SK-N-SH (cell line): ENCODE results near the gene CCDC32. TPM values are rescaled to one million over a fixed set of nuclear protein-coding genes. Genes with fewer than 3 reads are reported as not detected.

Experiments used
- CTCF ChIA-PET: fragments of 300-600, 350-600 bp; formaldehyde crosslinking; extraction: SDS; loops from one replicate; lab custom pipeline; 2021; lab: Yijun Ruan, JAX
- POLR2A ChIA-PET: fragments of 350-600 bp; sonication (Branson Sonifier 250); formaldehyde crosslinking; extraction: SDS; loops from one replicate; lab custom pipeline; 2020; ENCODE audit warnings: antibody characterized with exemption, inconsistent platforms; lab: Yijun Ruan, JAX
- DNase-seq: peaks from one replicate; pipeline ENCODE4 v3.0.0; 2012
- H2AFZ ChIP-seq: fragments of 200-600 bp; sonication (generic); 2 replicates; pipeline ENCODE4 v1.8.1; 2016; ENCODE audit warnings: antibody characterized with exemption, mild to moderate bottlenecking, low read depth
- H3F3A ChIP-seq: fragments of 200-600 bp; sonication (generic); replicated peaks from 2 replicates; pipeline ENCODE3; 2016; ENCODE audit warnings: antibody characterized with exemption, mild to moderate bottlenecking; ENCODE audit not compliant: insufficient read depth
- H3K27ac ChIP-seq, 2 experiments: fragments of 200-500 bp in 1 of 2; fragments of 200-600 bp in 1 of 2; sonication (Bioruptor generic) in 1 of 2; sonication (generic), shearing (Covaris generic) in 1 of 2; 2 replicates each; pipeline versions ENCODE4 v1.5.1 to v1.6.1; 2014 to 2016; ENCODE audit warnings: low read depth in 2 of 2, inconsistent platforms in 1 of 2, low read length in 1 of 2, mild to moderate bottlenecking in 1 of 2, mixed read lengths in 1 of 2
- H3K27me3 ChIP-seq: fragments of 200-600 bp; sonication (generic), shearing (Covaris generic); 2 replicates; pipeline ENCODE4 v1.6.1; 2016; ENCODE audit warnings: mixed run types; ENCODE audit not compliant: insufficient read depth
- H3K36me3 ChIP-seq, 2 experiments: fragments of 200-500 bp in 1 of 2; fragments of 200-600 bp in 1 of 2; sonication (Bioruptor generic) in 1 of 2; sonication (generic) in 1 of 2; replicated peaks in 1 of 2; 2 replicates each; pipeline versions ENCODE3 to v1.5.1; 2014 to 2016; ENCODE audit warnings: low read length in 1 of 2, mild to moderate bottlenecking in 1 of 2; ENCODE audit not compliant: insufficient read depth in 2 of 2, control insufficient read depth in 1 of 2
- H3K4me1 ChIP-seq, 2 experiments: fragments of 200-500 bp in 1 of 2; fragments of 200-600 bp in 1 of 2; sonication (Bioruptor generic) in 1 of 2; sonication (generic), shearing (Covaris generic) in 1 of 2; 2 replicates each; pipeline versions ENCODE4 v1.5.1 to v1.6.1; 2014 to 2016; ENCODE audit warnings: low read depth in 1 of 2, low read length in 1 of 2, mixed run types in 1 of 2; ENCODE audit not compliant: insufficient read depth in 2 of 2, control insufficient read depth in 1 of 2
- H3K4me2 ChIP-seq: fragments of 200-600 bp; sonication (generic), shearing (Covaris generic); 2 replicates; pipeline ENCODE4 v1.6.1; 2017; ENCODE audit warnings: mixed run types
- H3K4me3 ChIP-seq, 2 experiments: fragments of 200-500 bp in 1 of 2; fragments of 200-600 bp in 1 of 2; sonication (Bioruptor generic) in 1 of 2; sonication (generic), shearing (Covaris generic) in 1 of 2; 2 replicates each; pipeline versions ENCODE4 v1.5.1 to v1.8.1; 2014 to 2016; ENCODE audit warnings: low read depth in 2 of 2, inconsistent platforms in 1 of 2, low read length in 1 of 2, mild to moderate bottlenecking in 1 of 2, mixed read lengths in 1 of 2, moderate library complexity in 1 of 2
- H3K79me2 ChIP-seq: fragments of 200-600 bp; sonication (generic); 2 replicates; pipeline ENCODE4 v1.8.1; 2017; ENCODE audit warnings: mild to moderate bottlenecking; ENCODE audit not compliant: insufficient read depth
- H3K9ac ChIP-seq: fragments of 200-600 bp; sonication (generic); 2 replicates; pipeline ENCODE4 v1.6.1; 2017; ENCODE audit warnings: mixed run types
- H3K9me2 ChIP-seq: fragments of 200-600 bp; sonication (generic); 2 replicates; pipeline ENCODE4 v1.6.1; 2017; ENCODE audit warnings: mixed run types
- H3K9me3 ChIP-seq: fragments of 200-600 bp; sonication (generic); 2 replicates; pipeline ENCODE4 v1.6.1; 2017; ENCODE audit warnings: mixed run types, mild to moderate bottlenecking, moderate library complexity
- H4K20me1 ChIP-seq: fragments of 200-600 bp; sonication (generic); 2 replicates; pipeline ENCODE4 v1.6.1; 2017; ENCODE audit warnings: mild to moderate bottlenecking, mixed run types; ENCODE audit not compliant: insufficient read depth
- CHD2 ChIP-seq: fragments of 150-350 bp; IDR thresholded peaks from 2 replicates; pipeline ENCODE4 v1.6.1; 2018; ENCODE audit warnings: low read length; ENCODE audit not compliant: partially characterized antibody
- EP300 ChIP-seq, 2 experiments: IDR thresholded peaks; 2 replicates each; pipeline versions ENCODE4 v1.4.0 to v1.6.1; 2012; ENCODE audit warnings: borderline replicate concordance in 1 of 2, low read depth in 1 of 2, low read length in 1 of 2
- EZH2phosphoT487 ChIP-seq: fragments of 200-600 bp; sonication (generic); IDR thresholded peaks from 2 replicates; pipeline ENCODE4 v1.6.1; 2017; ENCODE audit warnings: low read depth, mixed run types, mild to moderate bottlenecking, antibody characterized with exemption, moderate library complexity, borderline replicate concordance
- FOSL2 ChIP-seq: IDR thresholded peaks from 2 replicates; pipeline ENCODE4 v1.4.0; 2012; ENCODE audit warnings: low read depth, mild to moderate bottlenecking, moderate library complexity, borderline replicate concordance
- FOXJ3 ChIP-seq: sonication (generic); formaldehyde crosslinking; IDR thresholded peaks from 2 replicates; pipeline ENCODE4 v1.5.1; 2020; ENCODE audit warnings: mild to moderate bottlenecking, missing genetic modification reagents
- FOXM1 ChIP-seq: IDR thresholded peaks from 2 replicates; pipeline ENCODE4 v1.4.0; 2012; ENCODE audit warnings: low read depth, mild to moderate bottlenecking
- GATA2 ChIP-seq: sonication (generic); formaldehyde crosslinking; IDR thresholded peaks from 2 replicates; pipeline ENCODE4 v1.5.0; 2020; ENCODE audit warnings: mild to moderate bottlenecking, missing genetic modification reagents
- IRF3 ChIP-seq: fragments of 150-350 bp; IDR thresholded peaks from 2 replicates; pipeline ENCODE4 v1.6.1; 2016; ENCODE audit warnings: mild to moderate bottlenecking, low read depth, low read length
- JUND ChIP-seq: IDR thresholded peaks from 2 replicates; pipeline ENCODE4 v1.4.0; 2012
- MAX ChIP-seq: IDR thresholded peaks from 2 replicates; pipeline ENCODE4 v1.4.0; 2012; ENCODE audit warnings: low read depth
- MXI1 ChIP-seq: IDR thresholded peaks from 2 replicates; pipeline ENCODE4 v1.6.1; 2012; ENCODE audit warnings: mild to moderate bottlenecking, low read depth, low read length, improper control_type of control experiment
- NFIC ChIP-seq: IDR thresholded peaks from 2 replicates; pipeline ENCODE4 v1.4.0; 2012; ENCODE audit warnings: borderline replicate concordance
- NRF1 ChIP-seq: IDR thresholded peaks from 2 replicates; pipeline ENCODE4 v1.6.1; 2012; ENCODE audit warnings: low read depth, mild to moderate bottlenecking, low read length
- POLR2AphosphoS5 ChIP-seq: IDR thresholded peaks from 2 replicates; pipeline ENCODE4 v1.6.1; 2012; ENCODE audit warnings: low read depth, low read length
- RAD21 ChIP-seq: IDR thresholded peaks from 2 replicates; pipeline ENCODE4 v1.6.1; 2012; ENCODE audit warnings: mild to moderate bottlenecking, low read length
- RCOR1 ChIP-seq: fragments of 150-350 bp; IDR thresholded peaks from 2 replicates; pipeline ENCODE4 v1.6.1; 2017; ENCODE audit warnings: antibody characterized with exemption, low read length
- RFX5 ChIP-seq: IDR thresholded peaks from 2 replicates; pipeline ENCODE4 v1.6.1; 2012; ENCODE audit warnings: mild to moderate bottlenecking, improper control_type of control experiment, low read length
- RXRA ChIP-seq: IDR thresholded peaks from 2 replicates; pipeline ENCODE4 v1.4.0; 2012; ENCODE audit warnings: low read depth, mild to moderate bottlenecking, borderline replicate concordance
- SIN3A ChIP-seq: IDR thresholded peaks from 2 replicates; pipeline ENCODE4 v1.6.1; 2012; ENCODE audit warnings: low read depth, mild to moderate bottlenecking, low read length, moderate library complexity, borderline replicate concordance
- TAF1 ChIP-seq: IDR thresholded peaks from 2 replicates; pipeline ENCODE4 v1.6.1; 2012; ENCODE audit warnings: low read depth, mild to moderate bottlenecking, low read length, moderate library complexity, borderline replicate concordance
- TCF12 ChIP-seq: IDR thresholded peaks from 2 replicates; pipeline ENCODE4 v1.4.0; 2012
- YY1 ChIP-seq: IDR thresholded peaks from 2 replicates; pipeline ENCODE4 v1.4.0; 2012; ENCODE audit warnings: low read depth, mild to moderate bottlenecking
- WGBS: methylation state at CpG from one replicate; pipeline ENCODE4 v1.1.6; 2017; ENCODE audit warnings: low lambda C conversion rate; 5-methylcytosine and 5-hydroxymethylcytosine counted together
- polyA plus RNA-seq, 3 experiments: library from polyadenylated mRNA; depleted of rRNA; stranded (reverse); fragments of >200 nt; gene quantifications; 2 replicates each; pipeline ENCODE4 v1.2.3, GENCODE V29; 2012
- TF ChIP-seq, protein P1 (sequence below): IDR thresholded peaks from 2 replicates; pipeline ENCODE4; 2012
- TF ChIP-seq, protein P2 (sequence below): fragments of 200-600 bp; sonication (generic); IDR thresholded peaks from 2 replicates; pipeline ENCODE4 v1.6.1; 2017; ENCODE audit warnings: antibody characterized with exemption, mild to moderate bottlenecking, moderate library complexity
- TF ChIP-seq, protein P3 (sequence below): IDR thresholded peaks from 2 replicates; pipeline ENCODE4 v1.4.0; 2012; ENCODE audit warnings: low read depth, borderline replicate concordance

The CCDC32 gene
- polyA plus RNA-seq, 1 of the 3 experiments (the other 2 are of a cell fraction): 7.4 TPM

DNA sequence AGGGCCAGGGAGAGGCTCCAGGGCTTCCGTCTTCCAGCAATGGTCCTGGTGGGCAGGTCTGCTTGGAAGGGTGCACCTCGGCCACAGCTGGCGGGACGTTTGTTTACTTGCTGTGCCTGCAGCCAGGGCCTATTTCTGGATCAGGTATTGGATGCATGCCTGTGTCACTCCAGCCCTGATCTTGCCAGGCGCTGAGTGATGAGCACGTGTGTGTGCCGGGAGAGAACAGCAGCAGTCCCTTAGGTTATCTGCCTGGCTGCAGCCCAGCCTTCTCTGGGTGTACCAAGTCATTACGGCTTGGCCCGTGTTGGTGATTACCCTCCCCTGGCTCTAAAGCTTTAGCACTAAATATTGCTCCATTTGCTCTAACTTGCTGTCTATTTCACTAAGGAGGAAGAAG lies 14.9 kb downstream of the CCDC32 start:
- ChIA-PET CTCF (no interaction called here), POLR2A (no interaction called here)
- Histone ChIP-seq H3K9me2 (no peaks in the 10 kb centered on the region), H3K4me2 (no peak overlapping the region), H2AFZ (no peak overlapping the region), H3F3A (no peaks in the 10 kb centered on the region), H3K27me3 (no peaks in the 10 kb centered on the region), H3K27ac (no peak overlapping the region), H3K36me3 (peaks cover 5 to 20% of the 10 kb centered on the region in 2 experiments), H3K4me3 (no peak overlapping the region), H3K9me3 (no peaks in the 10 kb centered on the region), H3K4me1 (no peaks in the 10 kb centered on the region), H3K79me2 (no peaks in the 10 kb centered on the region), H3K9ac (no peak overlapping the region), H4K20me1 (no peaks in the 10 kb centered on the region)
- TF ChIP-seq JUND: no peak
- TF ChIP-seq EZH2phosphoT487: no peak
- TF ChIP-seq CHD2: no peak
- TF ChIP-seq NRF1: no peak
- no peak for TF ChIP-seq MXI1
- TF ChIP-seq RAD21: no peak
- TF ChIP-seq NFIC: no peak
- TF ChIP-seq, protein P1, sequence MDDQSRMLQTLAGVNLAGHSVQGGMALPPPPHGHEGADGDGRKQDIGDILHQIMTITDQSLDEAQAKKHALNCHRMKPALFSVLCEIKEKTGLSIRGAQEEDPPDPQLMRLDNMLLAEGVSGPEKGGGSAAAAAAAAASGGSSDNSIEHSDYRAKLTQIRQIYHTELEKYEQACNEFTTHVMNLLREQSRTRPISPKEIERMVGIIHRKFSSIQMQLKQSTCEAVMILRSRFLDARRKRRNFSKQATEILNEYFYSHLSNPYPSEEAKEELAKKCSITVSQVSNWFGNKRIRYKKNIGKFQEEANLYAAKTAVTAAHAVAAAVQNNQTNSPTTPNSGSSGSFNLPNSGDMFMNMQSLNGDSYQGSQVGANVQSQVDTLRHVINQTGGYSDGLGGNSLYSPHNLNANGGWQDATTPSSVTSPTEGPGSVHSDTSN: no peak
- no peak for TF ChIP-seq TAF1
- TF ChIP-seq RXRA: no peak
- no peak for TF ChIP-seq FOXM1
- WGBS: 86% methylated on average over 5 of the region's 9 CpGs
- no peak for DNase-seq

- no peak for TF ChIP-seq EP300 (IDR thresholded peaks at IDR 0.05; ENCODE audit: borderline replicate concordance in 1 of 2, low read depth in 1 of 2, low read length in 1 of 2)
- no peak for TF ChIP-seq FOXM1
- no peak for TF ChIP-seq RFX5
- TF ChIP-seq TCF12: no peak
- no peak for TF ChIP-seq CHD2
- no peak for TF ChIP-seq IRF3
- no peak for TF ChIP-seq FOXJ3 (CRISPR knock-in tag)
- TF ChIP-seq, protein P2, sequence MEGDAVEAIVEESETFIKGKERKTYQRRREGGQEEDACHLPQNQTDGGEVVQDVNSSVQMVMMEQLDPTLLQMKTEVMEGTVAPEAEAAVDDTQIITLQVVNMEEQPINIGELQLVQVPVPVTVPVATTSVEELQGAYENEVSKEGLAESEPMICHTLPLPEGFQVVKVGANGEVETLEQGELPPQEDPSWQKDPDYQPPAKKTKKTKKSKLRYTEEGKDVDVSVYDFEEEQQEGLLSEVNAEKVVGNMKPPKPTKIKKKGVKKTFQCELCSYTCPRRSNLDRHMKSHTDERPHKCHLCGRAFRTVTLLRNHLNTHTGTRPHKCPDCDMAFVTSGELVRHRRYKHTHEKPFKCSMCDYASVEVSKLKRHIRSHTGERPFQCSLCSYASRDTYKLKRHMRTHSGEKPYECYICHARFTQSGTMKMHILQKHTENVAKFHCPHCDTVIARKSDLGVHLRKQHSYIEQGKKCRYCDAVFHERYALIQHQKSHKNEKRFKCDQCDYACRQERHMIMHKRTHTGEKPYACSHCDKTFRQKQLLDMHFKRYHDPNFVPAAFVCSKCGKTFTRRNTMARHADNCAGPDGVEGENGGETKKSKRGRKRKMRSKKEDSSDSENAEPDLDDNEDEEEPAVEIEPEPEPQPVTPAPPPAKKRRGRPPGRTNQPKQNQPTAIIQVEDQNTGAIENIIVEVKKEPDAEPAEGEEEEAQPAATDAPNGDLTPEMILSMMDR: no peak
- no peak for TF ChIP-seq GATA2 (CRISPR knock-in tag)
- TF ChIP-seq SIN3A: no peak
- no peak for TF ChIP-seq YY1
- TF ChIP-seq TAF1: no peak
- no peak for TF ChIP-seq POLR2AphosphoS5
- no peak for TF ChIP-seq JUND
- no peak for TF ChIP-seq RCOR1
- TF ChIP-seq MAX: no peak
- no peak for TF ChIP-seq FOSL2
- TF ChIP-seq NRF1: no peak
- TF ChIP-seq, protein P3, sequence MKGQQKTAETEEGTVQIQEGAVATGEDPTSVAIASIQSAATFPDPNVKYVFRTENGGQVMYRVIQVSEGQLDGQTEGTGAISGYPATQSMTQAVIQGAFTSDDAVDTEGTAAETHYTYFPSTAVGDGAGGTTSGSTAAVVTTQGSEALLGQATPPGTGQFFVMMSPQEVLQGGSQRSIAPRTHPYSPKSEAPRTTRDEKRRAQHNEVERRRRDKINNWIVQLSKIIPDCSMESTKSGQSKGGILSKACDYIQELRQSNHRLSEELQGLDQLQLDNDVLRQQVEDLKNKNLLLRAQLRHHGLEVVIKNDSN: no peak
- no peaks in the 10 kb centered on the region for H3F3A ChIP-seq
- no peaks in the 10 kb centered on the region for H3K9me2 ChIP-seq
- ChIA-PET POLR2A (no interaction called here), CTCF (interaction anchor here (1.3 kb wide), 1 partner anchor 11 kb away, joined by 3 read pairs; no protein-coding TSS in a partner anchor)
- 91% methylated on average over 2 of the region's 2 CpGs for WGBS
- H3K4me1 ChIP-seq: no peaks in the 10 kb centered on the region
- no peak overlapping the region for H3K9ac ChIP-seq
- H3K36me3 ChIP-seq: peaks cover 4 to 13% of the 10 kb centered on the region in 2 experiments
- no peaks in the 10 kb centered on the region for H3K79me2 ChIP-seq
- no peak for DNase-seq
- H3K27me3 ChIP-seq: no peaks in the 10 kb centered on the region
- H4K20me1 ChIP-seq: no peaks in the 10 kb centered on the region
- no peak overlapping the region for H3K4me3 ChIP-seq
- H3K4me2 ChIP-seq: no peak overlapping the region
- H3K9me3 ChIP-seq: no peaks in the 10 kb centered on the region
- no peak overlapping the region for H3K27ac ChIP-seq
- no peak overlapping the region for H2AFZ ChIP-seq
Observed at GRCh38 chr15:40548610-40549009, 16.2 kb downstream of the CCDC32 start.
